HG03342 (cell line): ENCODE results near the gene HES4.

Experiments used
- ATAC-seq: cut with Tn5 transposase; IDR thresholded peaks from one replicate; pipeline ENCODE4 v1.9.1; 2021; ENCODE audit warnings: mild to moderate bottlenecking, moderate library complexity; ENCODE audit not compliant: unreplicated experiment

The HES4 gene

DNA sequence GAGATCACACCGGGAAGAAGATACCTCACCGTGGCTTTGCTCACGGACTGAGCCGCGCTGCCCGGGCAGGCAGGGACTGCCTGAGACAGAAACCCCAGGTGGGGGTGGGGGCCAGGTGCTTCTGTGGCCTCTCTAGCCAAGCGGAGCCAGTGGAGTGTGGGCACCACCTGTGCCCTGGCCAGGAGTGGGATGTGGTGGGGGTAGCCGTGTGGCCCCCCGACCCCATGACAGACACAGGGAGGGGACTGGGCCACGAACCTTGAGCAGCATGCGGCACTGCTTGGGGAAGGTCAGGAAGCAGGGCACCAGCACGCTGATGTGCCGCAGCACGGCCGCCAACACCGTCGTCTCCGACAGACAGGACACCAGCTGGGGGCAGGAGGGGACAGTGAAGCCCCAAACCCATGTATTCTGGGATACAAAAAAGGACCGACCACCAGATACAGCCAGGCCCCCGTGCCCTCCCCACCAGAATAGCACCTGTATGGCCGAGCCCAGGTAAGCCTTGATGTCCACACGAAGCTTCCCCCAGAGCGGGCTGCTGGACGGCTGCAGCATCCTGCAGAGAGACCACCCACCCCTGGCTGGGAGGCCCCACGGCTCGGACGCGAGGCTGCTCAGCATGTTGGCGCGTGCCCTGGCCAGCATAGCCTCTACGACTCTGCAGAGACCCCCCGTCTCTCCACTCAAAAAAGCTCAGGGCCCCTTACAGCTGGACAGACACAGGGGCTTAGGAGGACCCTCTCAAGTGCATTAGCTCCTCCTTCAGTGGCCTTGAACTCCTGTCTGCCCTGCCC, 46.2 kb downstream of the HES4 start:
- no peak for ATAC-seq

DNA sequence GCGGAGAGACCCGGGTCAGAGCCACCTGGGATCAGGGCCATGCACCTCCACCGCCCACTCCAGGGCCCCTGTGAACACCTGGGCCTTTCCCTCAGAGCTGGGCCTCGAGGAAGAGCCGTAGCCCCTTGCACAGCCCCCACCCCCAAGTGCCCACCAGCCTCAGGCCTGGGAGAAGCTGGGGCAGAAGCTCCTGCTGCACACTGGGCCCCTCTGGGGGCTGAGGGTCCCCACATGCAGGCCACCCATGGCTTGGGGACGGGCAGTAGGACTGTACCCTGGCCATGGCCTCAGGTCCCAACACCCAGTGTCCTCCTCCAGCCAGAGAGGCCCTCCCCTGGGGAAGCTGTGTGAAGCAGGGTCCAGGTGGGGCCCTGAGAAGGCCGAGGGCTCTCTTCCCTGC, 47.3 kb downstream of the HES4 start:
- no peak for ATAC-seq

GRCh38 chr1:952201-952600, 47.7 kb downstream of the HES4 start:
- ATAC-seq = no peak

DNA sequence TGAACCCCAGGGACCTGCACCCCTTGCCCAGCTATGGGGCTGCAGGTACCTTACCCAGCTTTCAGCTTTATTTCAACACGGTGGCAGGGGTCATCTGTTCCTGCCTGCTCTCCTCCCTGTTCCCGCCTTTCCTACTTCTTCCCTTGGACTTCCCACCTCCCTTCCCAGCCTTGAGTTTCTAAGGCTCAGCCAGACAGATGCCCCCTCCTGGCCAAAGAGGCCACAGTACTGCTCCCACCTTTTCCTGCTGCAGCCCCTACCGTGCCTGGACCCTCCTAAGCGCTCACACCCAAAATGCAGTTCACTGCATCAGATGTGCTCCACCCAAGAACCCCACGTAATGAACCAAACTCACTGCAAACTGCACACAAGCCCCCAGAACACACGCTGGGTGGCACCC, 48.5 kb downstream of the HES4 start:
- no peak for ATAC-seq

- no peak for ATAC-seq
Measured at GRCh38 chr1:950881-951280, 49.0 kb downstream of the HES4 start.

GRCh38 chr1:950268-950667, 49.6 kb downstream of the HES4 start:
- no peak for ATAC-seq
